Choroid plexus epithelial cell (primary cell): Measurements from ENCODE around the gene LAPTM5.
A peak's percentile ranks its signal among the peaks of the same experiment; 100 is the strongest.

Experiments used
- DNase-seq: peaks from one replicate; pipeline ENCODE4 v3.0.0-alpha.2; 2010; ENCODE audit warnings: low read depth
- H3K4me3 ChIP-seq: 2 replicates; pipeline ENCODE4 v1.5.1; 2011; ENCODE audit warnings: low read depth, mild to moderate bottlenecking, control low read depth, low read length, moderate library complexity
- CTCF ChIP-seq: conservative IDR thresholded peaks from 2 replicates; pipeline ENCODE4 v1.5.1; 2011; ENCODE audit warnings: low read depth, mild to moderate bottlenecking, control low read depth, inconsistent platforms, low read length, moderate library complexity

LAPTM5 gene

GRCh38 chr1:30745834-30746208 lies 11.8 kb downstream of the LAPTM5 start:
- H3K4me3 ChIP-seq, result no peak overlapping the region
- no peak for DNase-seq
- no peak for TF ChIP-seq CTCF

GRCh38 chr1:30745156-30745833 lies 12.3 kb downstream of the LAPTM5 start:
- DNase-seq, result no peak
- no peak overlapping the region for H3K4me3 ChIP-seq
- no peak for TF ChIP-seq CTCF

- no peak overlapping the region for H3K4me3 ChIP-seq
- DNase-seq, result peak; percentile 59
- no peak for TF ChIP-seq CTCF
Measured at GRCh38 chr1:30744060-30744756, 13.4 kb downstream of the LAPTM5 start.

- H3K4me3 ChIP-seq, result no peak overlapping the region
- no peak for TF ChIP-seq CTCF
- DNase-seq, result no peak
Measured at GRCh38 chr1:30743584-30744059, 14.0 kb downstream of the LAPTM5 start.

GRCh38 chr1:30742963-30743559 lies 14.5 kb downstream of the LAPTM5 start:
- no peak overlapping the region for H3K4me3 ChIP-seq
- no peak for TF ChIP-seq CTCF
- no peak for DNase-seq

GRCh38 chr1:30742300-30742962 lies 15.1 kb downstream of the LAPTM5 start:
- no peak for TF ChIP-seq CTCF

More at GRCh38 chr1:30742300-30742962, 15.1 kb downstream of the LAPTM5 start:
- no peak overlapping the region for H3K4me3 ChIP-seq
- no peak for DNase-seq
